Liver (tissue), 9 donors: ENCODE data around the gene DYNC1LI2. TPM values are rescaled to one million over a fixed set of nuclear protein-coding genes. Genes with fewer than 3 reads are reported as not detected.

Experiments
- DNase-seq: peaks from one replicate; pipeline ENCODE4 v3.0.0-alpha.2; 2017; ENCODE audit warnings: low spot score
- H3K27ac ChIP-seq, 2 donors: one replicate each; pipeline ENCODE4 v1.7.0; 2013; ENCODE audit warnings: inconsistent platforms in 2 of 2, low read length in 2 of 2, control low read depth in 1 of 2, low read depth in 1 of 2, mild to moderate bottlenecking in 1 of 2
- H3K27me3 ChIP-seq, 4 donors: one replicate each; pipeline versions ENCODE4 v1.6.1 to v1.7.0; 2013; ENCODE audit warnings: low read length in 3 of 4, inconsistent platforms in 1 of 4, mild to moderate bottlenecking in 1 of 4, moderate library complexity in 1 of 4; ENCODE audit not compliant: control insufficient read depth in 4 of 4, insufficient read depth in 4 of 4
- H3K36me3 ChIP-seq, 4 donors: one replicate each; pipeline versions ENCODE4 v1.6.1 to v1.7.0; 2013; ENCODE audit warnings: low read length in 3 of 4, mild to moderate bottlenecking in 3 of 4, low read depth in 1 of 4, moderate library complexity in 1 of 4; ENCODE audit not compliant: control insufficient read depth in 4 of 4, insufficient read depth in 3 of 4
- H3K4me1 ChIP-seq, 4 donors: one replicate each; pipeline versions ENCODE4 v1.6.1 to v1.7.0; 2013; ENCODE audit warnings: low read length in 3 of 4, mild to moderate bottlenecking in 3 of 4, moderate library complexity in 1 of 4; ENCODE audit not compliant: control insufficient read depth in 4 of 4, insufficient read depth in 4 of 4
- H3K4me3 ChIP-seq, 3 donors: one replicate each; pipeline versions ENCODE4 v1.6.1 to v1.7.0; 2013; ENCODE audit warnings: low read length in 3 of 3, control low read depth in 1 of 3, low read depth in 1 of 3, mild to moderate bottlenecking in 1 of 3
- H3K9ac ChIP-seq, 2 donors: one replicate each; pipeline ENCODE4 v1.7.0; 2013; ENCODE audit warnings: low read length in 2 of 2, mild to moderate bottlenecking in 2 of 2, moderate library complexity in 2 of 2, control low read depth in 1 of 2, low read depth in 1 of 2
- H3K9me3 ChIP-seq, 4 donors: one replicate each; pipeline versions ENCODE4 v1.6.1 to v1.7.0; 2013; ENCODE audit warnings: low read length in 3 of 4; ENCODE audit not compliant: control insufficient read depth in 4 of 4
- EGR1 ChIP-seq, 2 donors: IDR thresholded peaks; 2 replicates each; pipeline ENCODE4 v1.6.1; 2016 to 2018; ENCODE audit warnings: antibody characterized with exemption in 2 of 2, low read depth in 2 of 2
- FOXA1 ChIP-seq: IDR thresholded peaks from 2 replicates; pipeline ENCODE4 v1.6.1; 2016; ENCODE audit warnings: antibody characterized with exemption
- FOXA2 ChIP-seq: IDR thresholded peaks from 2 replicates; pipeline ENCODE4 v1.6.1; 2016; ENCODE audit warnings: antibody characterized with exemption
- HNF4G ChIP-seq: IDR thresholded peaks from 2 replicates; pipeline ENCODE4 v1.6.1; 2016; ENCODE audit warnings: antibody characterized with exemption
- JUND ChIP-seq, 2 donors: IDR thresholded peaks; 2 replicates each; pipeline ENCODE4 v1.6.1; 2016; ENCODE audit warnings: antibody characterized with exemption in 2 of 2
- NR2F2 ChIP-seq: IDR thresholded peaks from 2 replicates; pipeline ENCODE4 v1.6.1; 2016; ENCODE audit warnings: antibody characterized with exemption
- RAD21 ChIP-seq, 2 donors: IDR thresholded peaks; 2 replicates each; pipeline ENCODE4 v1.6.1; 2016; ENCODE audit warnings: antibody characterized with exemption in 2 of 2, mild to moderate bottlenecking in 2 of 2
- RXRA ChIP-seq, 2 donors: IDR thresholded peaks; 2 replicates each; pipeline ENCODE4 v1.6.1; 2017 to 2018; ENCODE audit warnings: antibody characterized with exemption in 2 of 2, mild to moderate bottlenecking in 1 of 2
- SP1 ChIP-seq: IDR thresholded peaks from 2 replicates; pipeline ENCODE4 v1.6.1; 2018; ENCODE audit warnings: antibody characterized with exemption, mild to moderate bottlenecking
- TAF1 ChIP-seq: conservative IDR thresholded peaks from 2 replicates; pipeline ENCODE4 v1.6.1; 2016; ENCODE audit warnings: antibody characterized with exemption, mild to moderate bottlenecking
- WGBS: extraction: QIAGEN DNeasy Blood & Tissue Kit; methylation state at CpG from one replicate; pipeline ENCODE4 v1.1.7; 2013; 5-methylcytosine and 5-hydroxymethylcytosine counted together
- polyA plus RNA-seq, 2 donors: library from polyadenylated mRNA; stranded (reverse) in 1 of 2; unstranded in 1 of 2; fragments of 200-250 nt in 1 of 2; fragments of >200 nt in 1 of 2; fragmentation: Nextera tagmentation in 1 of 2; extraction: Ambion mirVana in 1 of 2; gene quantifications; one replicate each; pipeline versions ENCODE4 v1.2.1 to v1.2.3, GENCODE V29; 2013 to 2015
- total RNA-seq, 2 donors: library from RNA; depleted of rRNA; stranded (reverse); fragments of >200 nt; gene quantifications; one replicate each; pipeline ENCODE4 v1.2.3, GENCODE V29; 2014
- TF ChIP-seq, protein P1 (sequence below): IDR thresholded peaks from 2 replicates; pipeline ENCODE4 v1.6.1; 2016; ENCODE audit warnings: antibody characterized with exemption
- TF ChIP-seq, protein P2 (sequence below): IDR thresholded peaks from 2 replicates; pipeline ENCODE4 v1.6.1; 2016; ENCODE audit warnings: antibody characterized with exemption
- TF ChIP-seq, protein P3 (sequence below): IDR thresholded peaks from 2 replicates; pipeline ENCODE4 v1.6.1; 2016; ENCODE audit warnings: antibody characterized with exemption, mild to moderate bottlenecking
- TF ChIP-seq, protein P4 (sequence below): fragments of 150-350 bp; IDR thresholded peaks from 2 replicates; pipeline ENCODE4 v1.5.1; 2017; ENCODE audit warnings: improper control_type of control experiment, low read depth, low read length; ENCODE audit not compliant: missing input control
- TF ChIP-seq, protein P5 (sequence below): IDR thresholded peaks from 2 replicates; pipeline ENCODE4 v1.6.1; 2016; ENCODE audit warnings: antibody characterized with exemption
- donor health status: healthy.
- donor health status: healthy.
- donor health status: healthy.
- donor health status: healthy.
- donor health status: healthy.

Gene DYNC1LI2
- total and polyA plus RNA-seq, 4 donors: 14.2 to 106 (median 35.1) TPM

DNA sequence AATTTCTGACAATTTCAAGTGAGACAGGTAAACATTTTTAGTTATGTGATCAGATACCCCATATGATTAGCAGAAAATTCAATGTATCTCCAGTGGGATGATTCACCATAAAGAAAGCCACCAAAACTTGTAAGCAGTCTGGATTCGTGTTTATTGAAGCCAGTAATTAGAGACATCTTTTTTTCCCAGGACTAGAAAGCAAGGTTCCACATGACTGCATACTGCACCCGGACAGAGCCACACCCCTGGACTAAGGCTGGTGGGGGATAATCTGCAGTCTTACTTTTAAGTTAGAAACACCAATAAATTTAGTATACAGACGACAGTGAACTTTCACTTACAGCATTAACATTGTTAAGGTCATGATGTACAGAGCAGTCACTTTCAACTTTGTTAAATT, 30.6 kb downstream of the DYNC1LI2 start:
- Histone ChIP-seq H3K9me3 (no peaks in the 10 kb centered on the region), H3K36me3 (peaks cover 2 to 34% (median 27%) of the 10 kb centered on the region in 4 donors), H3K27me3 (no peaks in the 10 kb centered on the region), H3K4me3 (no peak overlapping the region), H3K9ac (no peak overlapping the region), H3K4me1 (no peaks in the 10 kb centered on the region), H3K27ac (no peak overlapping the region)
- 86% methylated on average over 3 of the region's 3 CpGs for WGBS
- TF ChIP-seq, protein P1, sequence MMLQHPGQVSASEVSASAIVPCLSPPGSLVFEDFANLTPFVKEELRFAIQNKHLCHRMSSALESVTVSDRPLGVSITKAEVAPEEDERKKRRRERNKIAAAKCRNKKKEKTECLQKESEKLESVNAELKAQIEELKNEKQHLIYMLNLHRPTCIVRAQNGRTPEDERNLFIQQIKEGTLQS: no peak
- TF ChIP-seq JUND (IDR thresholded peaks at IDR 0.05) (no peak), RXRA (IDR thresholded peaks at IDR 0.05) (no peak), SP1 (no peak), TAF1 (no peak), FOXA1 (no peak), NR2F2 (no peak), HNF4G (no peak), EGR1 (IDR thresholded peaks at IDR 0.05; ENCODE audit: low read depth in 2 of 2) (no peak), RAD21 (IDR thresholded peaks at IDR 0.05) (no peak)
- TF ChIP-seq, protein P2, sequence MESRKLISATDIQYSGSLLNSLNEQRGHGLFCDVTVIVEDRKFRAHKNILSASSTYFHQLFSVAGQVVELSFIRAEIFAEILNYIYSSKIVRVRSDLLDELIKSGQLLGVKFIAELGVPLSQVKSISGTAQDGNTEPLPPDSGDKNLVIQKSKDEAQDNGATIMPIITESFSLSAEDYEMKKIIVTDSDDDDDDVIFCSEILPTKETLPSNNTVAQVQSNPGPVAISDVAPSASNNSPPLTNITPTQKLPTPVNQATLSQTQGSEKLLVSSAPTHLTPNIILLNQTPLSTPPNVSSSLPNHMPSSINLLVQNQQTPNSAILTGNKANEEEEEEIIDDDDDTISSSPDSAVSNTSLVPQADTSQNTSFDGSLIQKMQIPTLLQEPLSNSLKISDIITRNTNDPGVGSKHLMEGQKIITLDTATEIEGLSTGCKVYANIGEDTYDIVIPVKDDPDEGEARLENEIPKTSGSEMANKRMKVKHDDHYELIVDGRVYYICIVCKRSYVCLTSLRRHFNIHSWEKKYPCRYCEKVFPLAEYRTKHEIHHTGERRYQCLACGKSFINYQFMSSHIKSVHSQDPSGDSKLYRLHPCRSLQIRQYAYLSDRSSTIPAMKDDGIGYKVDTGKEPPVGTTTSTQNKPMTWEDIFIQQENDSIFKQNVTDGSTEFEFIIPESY: no peak
- TF ChIP-seq, protein P3, sequence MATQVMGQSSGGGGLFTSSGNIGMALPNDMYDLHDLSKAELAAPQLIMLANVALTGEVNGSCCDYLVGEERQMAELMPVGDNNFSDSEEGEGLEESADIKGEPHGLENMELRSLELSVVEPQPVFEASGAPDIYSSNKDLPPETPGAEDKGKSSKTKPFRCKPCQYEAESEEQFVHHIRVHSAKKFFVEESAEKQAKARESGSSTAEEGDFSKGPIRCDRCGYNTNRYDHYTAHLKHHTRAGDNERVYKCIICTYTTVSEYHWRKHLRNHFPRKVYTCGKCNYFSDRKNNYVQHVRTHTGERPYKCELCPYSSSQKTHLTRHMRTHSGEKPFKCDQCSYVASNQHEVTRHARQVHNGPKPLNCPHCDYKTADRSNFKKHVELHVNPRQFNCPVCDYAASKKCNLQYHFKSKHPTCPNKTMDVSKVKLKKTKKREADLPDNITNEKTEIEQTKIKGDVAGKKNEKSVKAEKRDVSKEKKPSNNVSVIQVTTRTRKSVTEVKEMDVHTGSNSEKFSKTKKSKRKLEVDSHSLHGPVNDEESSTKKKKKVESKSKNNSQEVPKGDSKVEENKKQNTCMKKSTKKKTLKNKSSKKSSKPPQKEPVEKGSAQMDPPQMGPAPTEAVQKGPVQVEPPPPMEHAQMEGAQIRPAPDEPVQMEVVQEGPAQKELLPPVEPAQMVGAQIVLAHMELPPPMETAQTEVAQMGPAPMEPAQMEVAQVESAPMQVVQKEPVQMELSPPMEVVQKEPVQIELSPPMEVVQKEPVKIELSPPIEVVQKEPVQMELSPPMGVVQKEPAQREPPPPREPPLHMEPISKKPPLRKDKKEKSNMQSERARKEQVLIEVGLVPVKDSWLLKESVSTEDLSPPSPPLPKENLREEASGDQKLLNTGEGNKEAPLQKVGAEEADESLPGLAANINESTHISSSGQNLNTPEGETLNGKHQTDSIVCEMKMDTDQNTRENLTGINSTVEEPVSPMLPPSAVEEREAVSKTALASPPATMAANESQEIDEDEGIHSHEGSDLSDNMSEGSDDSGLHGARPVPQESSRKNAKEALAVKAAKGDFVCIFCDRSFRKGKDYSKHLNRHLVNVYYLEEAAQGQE: no peak
- TF ChIP-seq, protein P4, sequence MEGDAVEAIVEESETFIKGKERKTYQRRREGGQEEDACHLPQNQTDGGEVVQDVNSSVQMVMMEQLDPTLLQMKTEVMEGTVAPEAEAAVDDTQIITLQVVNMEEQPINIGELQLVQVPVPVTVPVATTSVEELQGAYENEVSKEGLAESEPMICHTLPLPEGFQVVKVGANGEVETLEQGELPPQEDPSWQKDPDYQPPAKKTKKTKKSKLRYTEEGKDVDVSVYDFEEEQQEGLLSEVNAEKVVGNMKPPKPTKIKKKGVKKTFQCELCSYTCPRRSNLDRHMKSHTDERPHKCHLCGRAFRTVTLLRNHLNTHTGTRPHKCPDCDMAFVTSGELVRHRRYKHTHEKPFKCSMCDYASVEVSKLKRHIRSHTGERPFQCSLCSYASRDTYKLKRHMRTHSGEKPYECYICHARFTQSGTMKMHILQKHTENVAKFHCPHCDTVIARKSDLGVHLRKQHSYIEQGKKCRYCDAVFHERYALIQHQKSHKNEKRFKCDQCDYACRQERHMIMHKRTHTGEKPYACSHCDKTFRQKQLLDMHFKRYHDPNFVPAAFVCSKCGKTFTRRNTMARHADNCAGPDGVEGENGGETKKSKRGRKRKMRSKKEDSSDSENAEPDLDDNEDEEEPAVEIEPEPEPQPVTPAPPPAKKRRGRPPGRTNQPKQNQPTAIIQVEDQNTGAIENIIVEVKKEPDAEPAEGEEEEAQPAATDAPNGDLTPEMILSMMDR: no peak
- TF ChIP-seq, protein P5, sequence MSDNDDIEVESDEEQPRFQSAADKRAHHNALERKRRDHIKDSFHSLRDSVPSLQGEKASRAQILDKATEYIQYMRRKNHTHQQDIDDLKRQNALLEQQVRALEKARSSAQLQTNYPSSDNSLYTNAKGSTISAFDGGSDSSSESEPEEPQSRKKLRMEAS: no peak
- no peak for DNase-seq

DNA sequence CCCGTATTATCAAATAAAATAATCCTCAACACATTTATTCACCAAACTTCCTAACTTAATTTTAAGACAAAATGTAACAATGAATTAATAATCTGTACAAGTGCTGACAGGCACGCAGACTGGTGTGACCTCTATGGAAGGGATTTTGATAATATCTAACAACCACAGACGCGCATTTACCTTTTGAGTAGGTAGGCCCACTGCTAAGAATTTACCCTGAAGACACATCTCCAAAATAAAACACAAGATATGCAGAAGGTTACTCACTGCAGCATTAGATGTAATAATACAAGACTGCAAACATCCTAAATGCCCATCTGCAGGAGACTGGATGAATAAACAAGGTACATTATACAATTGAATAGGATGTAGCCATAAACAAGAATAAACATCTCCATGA, 32.2 kb downstream of the DYNC1LI2 start:
- Histone ChIP-seq H3K4me3 (no peak overlapping the region), H3K27me3 (no peaks in the 10 kb centered on the region), H3K9ac (no peak overlapping the region), H3K4me1 (no peaks in the 10 kb centered on the region), H3K36me3 (peaks cover 0 to 24% (median 18%) of the 10 kb centered on the region in 4 donors), H3K9me3 (no peaks in the 10 kb centered on the region), H3K27ac (no peak overlapping the region)
- no peak for DNase-seq
- 98% methylated on average over 4 of the region's 4 CpGs for WGBS
- TF ChIP-seq FOXA2: no peak
- TF ChIP-seq JUND (IDR thresholded peaks at IDR 0.05): no peak
- TF ChIP-seq SP1: no peak
- TF ChIP-seq NR2F2: no peak
- no peak for TF ChIP-seq HNF4G
- no peak for TF ChIP-seq RAD21 (IDR thresholded peaks at IDR 0.05)
- TF ChIP-seq FOXA1: no peak
- TF ChIP-seq TAF1: no peak
- TF ChIP-seq, protein P4: no peak
- no peak for TF ChIP-seq RXRA (IDR thresholded peaks at IDR 0.05)
- TF ChIP-seq, protein P1: no peak
- TF ChIP-seq EGR1 (IDR thresholded peaks at IDR 0.05; ENCODE audit: low read depth in 2 of 2): no peak
- TF ChIP-seq, protein P2: no peak
